ENCODE data around the gene SLC13A2. TPM values are rescaled to one million over a fixed set of nuclear protein-coding genes. Genes with fewer than 3 reads are reported as not detected.

Gene SLC13A2
- total RNA-seq, 1 experiment from 2014 or later: not detected

DNA sequence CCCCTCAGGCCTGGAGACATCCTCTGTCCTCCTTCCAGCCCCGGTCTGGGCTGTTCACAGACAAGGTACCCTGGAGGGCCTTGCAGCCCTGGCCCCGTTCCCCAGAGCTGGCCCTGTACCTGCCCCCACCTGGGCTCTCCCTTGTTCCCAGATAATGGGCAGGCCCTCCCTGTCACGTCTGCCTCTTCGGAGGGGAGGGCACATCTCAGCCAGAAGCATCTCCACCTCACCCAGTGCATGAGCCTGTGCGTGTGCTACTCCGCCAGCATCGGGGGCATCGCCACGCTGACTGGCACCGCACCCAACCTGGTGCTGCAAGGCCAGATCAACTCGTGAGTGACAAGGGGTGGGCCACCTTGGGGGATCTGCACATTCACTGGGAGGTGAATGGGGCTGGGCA lies 17.8 kb downstream of the SLC13A2 start:
- POLR2A ChIA-PET: no interaction called here
- DNase-seq (ENCODE audit: low read depth, low spot score): no peak
- Histone ChIP-seq H2AFZ (ENCODE audit: low read depth, low read length, poor library complexity, severe bottlenecking) (no peak overlapping the region), H3K9me3 (ENCODE audit: control insufficient read depth in 1 of 2, insufficient read depth in 1 of 2, low read depth in 1 of 2, low read length in 2 of 2) (no peaks in the 10 kb centered on the region), H3K27ac (ENCODE audit: low read depth, low read length) (no peak overlapping the region), H3K4me1 (ENCODE audit: control insufficient read depth in 1 of 2, insufficient read depth in 2 of 2, low read length in 2 of 2) (no peaks in the 10 kb centered on the region), H3K4me3 (replicated peaks in 1 of 2; ENCODE audit: low read depth in 1 of 2, low read length in 2 of 2) (no peak overlapping the region), H3K4me2 (ENCODE audit: low read length) (no peak overlapping the region), H3K79me2 (ENCODE audit: insufficient read depth, low read length) (no peaks in the 10 kb centered on the region), H3K36me3 (ENCODE audit: control insufficient read depth in 1 of 2, insufficient read depth in 2 of 2, low read length in 2 of 2) (no peaks in the 10 kb centered on the region), H3K27me3 (ENCODE audit: insufficient read depth, low read length) (no peaks in the 10 kb centered on the region), H4K20me1 (ENCODE audit: insufficient read depth) (no peaks in the 10 kb centered on the region), H3K9me2 (ENCODE audit: insufficient read depth) (no peaks in the 10 kb centered on the region), H3K9ac (ENCODE audit: low read length) (no peak overlapping the region)
- RAD21 ChIA-PET (ENCODE audit: low non-redundant PET in 1 of 2, low total read pairs in 2 of 2, uncharacterized antibody in 2 of 2, unreplicated experiment in 2 of 2): no interaction called here
- no peak for TF ChIP-seq CEBPB (IDR thresholded peaks at IDR 0.05; ENCODE audit: low read depth)
- TF ChIP-seq TCF7L2 (IDR thresholded peaks at IDR 0.05; ENCODE audit: borderline replicate concordance, extremely low read depth, insufficient read depth, insufficient read length): no peak
- no peak for TF ChIP-seq ZFX (IDR thresholded peaks at IDR 0.05)
- TF ChIP-seq, protein P1, sequence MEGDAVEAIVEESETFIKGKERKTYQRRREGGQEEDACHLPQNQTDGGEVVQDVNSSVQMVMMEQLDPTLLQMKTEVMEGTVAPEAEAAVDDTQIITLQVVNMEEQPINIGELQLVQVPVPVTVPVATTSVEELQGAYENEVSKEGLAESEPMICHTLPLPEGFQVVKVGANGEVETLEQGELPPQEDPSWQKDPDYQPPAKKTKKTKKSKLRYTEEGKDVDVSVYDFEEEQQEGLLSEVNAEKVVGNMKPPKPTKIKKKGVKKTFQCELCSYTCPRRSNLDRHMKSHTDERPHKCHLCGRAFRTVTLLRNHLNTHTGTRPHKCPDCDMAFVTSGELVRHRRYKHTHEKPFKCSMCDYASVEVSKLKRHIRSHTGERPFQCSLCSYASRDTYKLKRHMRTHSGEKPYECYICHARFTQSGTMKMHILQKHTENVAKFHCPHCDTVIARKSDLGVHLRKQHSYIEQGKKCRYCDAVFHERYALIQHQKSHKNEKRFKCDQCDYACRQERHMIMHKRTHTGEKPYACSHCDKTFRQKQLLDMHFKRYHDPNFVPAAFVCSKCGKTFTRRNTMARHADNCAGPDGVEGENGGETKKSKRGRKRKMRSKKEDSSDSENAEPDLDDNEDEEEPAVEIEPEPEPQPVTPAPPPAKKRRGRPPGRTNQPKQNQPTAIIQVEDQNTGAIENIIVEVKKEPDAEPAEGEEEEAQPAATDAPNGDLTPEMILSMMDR (IDR thresholded peaks at IDR 0.05 in 2 of 3, conservative IDR thresholded peaks at IDR 0.05 in 1 of 3; ENCODE audit: borderline replicate concordance in 1 of 3, insufficient read depth in 1 of 3, low read depth in 2 of 3, low read length in 2 of 3): no peak
- CTCF ChIA-PET: no interaction called here
- intact Hi-C loops (cut with micrococcal nuclease): loop anchor here (10.0 kb wide), 1 partner anchor 184 kb away; no protein-coding TSS in a partner anchor
- ATAC-seq: no peak
- no TSS peak for BruUV-seq (replicated peaks)

DNA sequence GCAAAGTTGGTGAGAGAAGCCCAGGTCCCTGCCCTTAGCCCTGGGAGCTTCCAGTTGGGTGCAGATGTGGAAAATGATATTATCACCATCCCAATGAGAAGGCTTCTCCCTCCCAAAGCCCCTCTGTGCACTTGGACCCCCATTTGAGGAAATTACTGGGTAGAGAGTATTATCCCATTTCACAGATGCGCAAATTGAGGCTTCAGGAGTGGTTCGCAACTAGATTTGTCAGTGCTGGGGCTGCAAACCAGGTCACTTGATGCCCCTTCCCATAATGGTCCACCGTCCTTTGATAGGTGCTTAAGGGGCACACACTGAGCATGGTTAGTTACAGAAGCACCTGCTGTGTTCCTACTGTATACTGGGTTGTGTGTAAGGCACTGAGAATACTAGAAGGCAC lies 18.4 kb downstream of the SLC13A2 start:
- ChIA-PET POLR2A (no interaction called here), RAD21 (ENCODE audit: low non-redundant PET in 1 of 2, low total read pairs in 2 of 2, uncharacterized antibody in 2 of 2, unreplicated experiment in 2 of 2) (no interaction called here), CTCF (no interaction called here)
- no peaks in the 10 kb centered on the region for H4K20me1 ChIP-seq (ENCODE audit: insufficient read depth)
- intact Hi-C loops (cut with micrococcal nuclease): loop anchor here (10.0 kb wide), 1 partner anchor 183 kb away; no protein-coding TSS in a partner anchor
- no peaks in the 10 kb centered on the region for H3K36me3 ChIP-seq (ENCODE audit: control insufficient read depth in 1 of 2, insufficient read depth in 2 of 2, low read length in 2 of 2)
- no peaks in the 10 kb centered on the region for H3K4me1 ChIP-seq (ENCODE audit: control insufficient read depth in 1 of 2, insufficient read depth in 2 of 2, low read length in 2 of 2)
- no peaks in the 10 kb centered on the region for H3K79me2 ChIP-seq (ENCODE audit: insufficient read depth, low read length)
- H3K27ac ChIP-seq (ENCODE audit: low read depth, low read length): no peak overlapping the region
- no peak for DNase-seq (ENCODE audit: low read depth, low spot score)
- no peak overlapping the region for H3K4me3 ChIP-seq (replicated peaks in 1 of 2; ENCODE audit: low read depth in 1 of 2, low read length in 2 of 2)
- ATAC-seq: no peak
- H3K9ac ChIP-seq (ENCODE audit: low read length): no peak overlapping the region
- H3K27me3 ChIP-seq (ENCODE audit: insufficient read depth, low read length): no peaks in the 10 kb centered on the region
- H2AFZ ChIP-seq (ENCODE audit: low read depth, low read length, poor library complexity, severe bottlenecking): no peak overlapping the region
- no peak overlapping the region for H3K4me2 ChIP-seq (ENCODE audit: low read length)
- H3K9me2 ChIP-seq (ENCODE audit: insufficient read depth): no peaks in the 10 kb centered on the region
- no TSS peak for BruUV-seq (replicated peaks)
- no peaks in the 10 kb centered on the region for H3K9me3 ChIP-seq (ENCODE audit: control insufficient read depth in 1 of 2, insufficient read depth in 1 of 2, low read depth in 1 of 2, low read length in 2 of 2)
- TF ChIP-seq EGR1 (IDR thresholded peaks at IDR 0.05; ENCODE audit: low read depth): no peak
- no peak for TF ChIP-seq ZNF274 (IDR thresholded peaks at IDR 0.05; ENCODE audit: low read depth, low read length)
- TF ChIP-seq EZH2phosphoT487 (IDR thresholded peaks at IDR 0.05; ENCODE audit: borderline replicate concordance): no peak
- TF ChIP-seq, protein P2, sequence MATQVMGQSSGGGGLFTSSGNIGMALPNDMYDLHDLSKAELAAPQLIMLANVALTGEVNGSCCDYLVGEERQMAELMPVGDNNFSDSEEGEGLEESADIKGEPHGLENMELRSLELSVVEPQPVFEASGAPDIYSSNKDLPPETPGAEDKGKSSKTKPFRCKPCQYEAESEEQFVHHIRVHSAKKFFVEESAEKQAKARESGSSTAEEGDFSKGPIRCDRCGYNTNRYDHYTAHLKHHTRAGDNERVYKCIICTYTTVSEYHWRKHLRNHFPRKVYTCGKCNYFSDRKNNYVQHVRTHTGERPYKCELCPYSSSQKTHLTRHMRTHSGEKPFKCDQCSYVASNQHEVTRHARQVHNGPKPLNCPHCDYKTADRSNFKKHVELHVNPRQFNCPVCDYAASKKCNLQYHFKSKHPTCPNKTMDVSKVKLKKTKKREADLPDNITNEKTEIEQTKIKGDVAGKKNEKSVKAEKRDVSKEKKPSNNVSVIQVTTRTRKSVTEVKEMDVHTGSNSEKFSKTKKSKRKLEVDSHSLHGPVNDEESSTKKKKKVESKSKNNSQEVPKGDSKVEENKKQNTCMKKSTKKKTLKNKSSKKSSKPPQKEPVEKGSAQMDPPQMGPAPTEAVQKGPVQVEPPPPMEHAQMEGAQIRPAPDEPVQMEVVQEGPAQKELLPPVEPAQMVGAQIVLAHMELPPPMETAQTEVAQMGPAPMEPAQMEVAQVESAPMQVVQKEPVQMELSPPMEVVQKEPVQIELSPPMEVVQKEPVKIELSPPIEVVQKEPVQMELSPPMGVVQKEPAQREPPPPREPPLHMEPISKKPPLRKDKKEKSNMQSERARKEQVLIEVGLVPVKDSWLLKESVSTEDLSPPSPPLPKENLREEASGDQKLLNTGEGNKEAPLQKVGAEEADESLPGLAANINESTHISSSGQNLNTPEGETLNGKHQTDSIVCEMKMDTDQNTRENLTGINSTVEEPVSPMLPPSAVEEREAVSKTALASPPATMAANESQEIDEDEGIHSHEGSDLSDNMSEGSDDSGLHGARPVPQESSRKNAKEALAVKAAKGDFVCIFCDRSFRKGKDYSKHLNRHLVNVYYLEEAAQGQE (IDR thresholded peaks at IDR 0.05; ENCODE audit: low read depth): no peak
- no peak for TF ChIP-seq ZFX (IDR thresholded peaks at IDR 0.05)
- TF ChIP-seq, protein P3, sequence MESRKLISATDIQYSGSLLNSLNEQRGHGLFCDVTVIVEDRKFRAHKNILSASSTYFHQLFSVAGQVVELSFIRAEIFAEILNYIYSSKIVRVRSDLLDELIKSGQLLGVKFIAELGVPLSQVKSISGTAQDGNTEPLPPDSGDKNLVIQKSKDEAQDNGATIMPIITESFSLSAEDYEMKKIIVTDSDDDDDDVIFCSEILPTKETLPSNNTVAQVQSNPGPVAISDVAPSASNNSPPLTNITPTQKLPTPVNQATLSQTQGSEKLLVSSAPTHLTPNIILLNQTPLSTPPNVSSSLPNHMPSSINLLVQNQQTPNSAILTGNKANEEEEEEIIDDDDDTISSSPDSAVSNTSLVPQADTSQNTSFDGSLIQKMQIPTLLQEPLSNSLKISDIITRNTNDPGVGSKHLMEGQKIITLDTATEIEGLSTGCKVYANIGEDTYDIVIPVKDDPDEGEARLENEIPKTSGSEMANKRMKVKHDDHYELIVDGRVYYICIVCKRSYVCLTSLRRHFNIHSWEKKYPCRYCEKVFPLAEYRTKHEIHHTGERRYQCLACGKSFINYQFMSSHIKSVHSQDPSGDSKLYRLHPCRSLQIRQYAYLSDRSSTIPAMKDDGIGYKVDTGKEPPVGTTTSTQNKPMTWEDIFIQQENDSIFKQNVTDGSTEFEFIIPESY (IDR thresholded peaks at IDR 0.05; ENCODE audit: extremely low read depth, insufficient replicate concordance, low read length): no peak
- TF ChIP-seq, protein P4, sequence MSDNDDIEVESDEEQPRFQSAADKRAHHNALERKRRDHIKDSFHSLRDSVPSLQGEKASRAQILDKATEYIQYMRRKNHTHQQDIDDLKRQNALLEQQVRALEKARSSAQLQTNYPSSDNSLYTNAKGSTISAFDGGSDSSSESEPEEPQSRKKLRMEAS (IDR thresholded peaks at IDR 0.05): no peak
- TF ChIP-seq JUND (IDR thresholded peaks at IDR 0.05): no peak
- TF ChIP-seq, protein P5, sequence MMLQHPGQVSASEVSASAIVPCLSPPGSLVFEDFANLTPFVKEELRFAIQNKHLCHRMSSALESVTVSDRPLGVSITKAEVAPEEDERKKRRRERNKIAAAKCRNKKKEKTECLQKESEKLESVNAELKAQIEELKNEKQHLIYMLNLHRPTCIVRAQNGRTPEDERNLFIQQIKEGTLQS (IDR thresholded peaks at IDR 0.05): no peak
- no peak for TF ChIP-seq RAD21 (IDR thresholded peaks at IDR 0.05; ENCODE audit: low read depth)

All from HCT116 (cell line).